Activated naive CD4-positive, alpha-beta T cell treated with anti-CD3 and anti-CD28 coated beads for 36 hours (primary cell): ENCODE results near the gene IGFALS. TPM values are rescaled to one million over a fixed set of nuclear protein-coding genes. Genes with fewer than 3 reads are reported as not detected.
A peak's percentile ranks its signal among the peaks of the same experiment; 100 is the strongest.

Experiments used
- CTCF ChIA-PET: fragments of 350-600 bp; sonication (Branson Sonifier 250); formaldehyde crosslinking; loops from one replicate; lab custom pipeline; 2021; ENCODE audit warnings: antibody characterized with exemption; lab: Charles Lee
- DNase-seq: peaks from one replicate; pipeline ENCODE4 v3.0.0-alpha.2; 2020
- H3K27ac Mint-ChIP-seq: one replicate; pipeline ENCODE4 v1.8.0; 2021; ENCODE audit warnings: mild to moderate bottlenecking, mixed read lengths
- H3K27me3 Mint-ChIP-seq: one replicate; pipeline ENCODE4 v1.8.0; 2021; ENCODE audit warnings: low read depth, mixed read lengths
- H3K36me3 Mint-ChIP-seq: one replicate; pipeline ENCODE4 v1.8.0; 2021; ENCODE audit warnings: low read depth, mixed read lengths
- H3K4me1 Mint-ChIP-seq: one replicate; pipeline ENCODE4 v1.8.0; 2021; ENCODE audit warnings: low read depth, mixed read lengths
- H3K4me3 Mint-ChIP-seq: one replicate; pipeline ENCODE4 v1.8.0; 2021; ENCODE audit warnings: mild to moderate bottlenecking, moderate library complexity, mixed read lengths
- H3K9me3 Mint-ChIP-seq: one replicate; pipeline ENCODE4 v1.8.0; 2021; ENCODE audit warnings: mixed read lengths
- intact Hi-C: fragments of 100-400 bp; cut with micrococcal nuclease; formaldehyde crosslinking; loops from one replicate; pipeline ENCODE4 v1.15.1; 2023
- total RNA-seq, 2 experiments: library from RNA; stranded (reverse); gene quantifications; one replicate each; pipeline ENCODE4 v1.2.3, GENCODE V29; 2021

The IGFALS gene
- total RNA-seq, 2 experiments from 2014 or later: not detected

DNA sequence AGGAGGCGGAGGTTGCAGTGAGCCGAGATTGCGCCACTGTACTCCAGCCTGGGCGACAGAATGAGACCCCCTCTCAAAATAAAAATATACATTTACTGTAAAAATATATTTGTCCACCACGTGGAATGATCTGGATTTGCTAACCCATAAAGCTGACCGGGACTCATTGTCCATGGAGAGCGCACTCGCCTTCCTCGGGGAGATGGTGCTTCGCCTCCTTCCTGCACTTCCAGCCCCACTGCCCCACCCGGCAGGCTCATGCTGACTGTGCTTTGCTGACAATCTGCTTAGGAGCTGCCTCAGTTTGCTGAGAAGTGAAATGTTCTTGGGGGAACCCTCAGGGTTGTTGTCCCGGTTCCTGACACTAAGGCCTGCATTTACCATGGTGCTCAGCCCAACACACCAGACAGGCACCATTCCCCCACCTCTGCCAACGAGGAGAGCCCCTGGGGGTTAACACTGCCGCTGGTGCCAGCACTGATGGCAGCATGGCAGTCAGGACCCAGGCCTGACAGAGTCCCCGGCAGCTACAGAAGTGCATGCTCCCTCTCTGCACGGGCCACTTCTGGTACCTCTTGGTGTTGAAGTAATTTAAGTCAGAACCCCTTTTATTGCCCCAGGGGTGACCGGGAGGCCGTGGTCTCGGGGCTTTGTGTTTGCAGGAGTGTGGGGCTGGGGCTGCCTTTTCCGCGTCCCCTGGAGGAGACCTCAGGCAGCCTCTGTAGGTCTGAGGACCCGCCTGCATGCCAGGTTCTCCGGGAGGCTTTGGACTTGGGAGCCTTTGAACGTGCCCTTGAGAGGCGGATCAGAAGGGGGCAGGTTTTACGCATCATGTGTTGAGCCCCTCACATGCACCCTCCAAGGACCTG lies 8.3 kb downstream of the IGFALS start:
- H3K4me1 Mint-ChIP-seq: peaks cover 28% of the 10 kb centered on the region
- CTCF ChIA-PET: interaction anchor here (1.4 kb wide), 1 partner anchor 80 kb away, joined by 3 read pairs; the partner anchor contains the start of gene MAPK8IP3
- H3K27ac Mint-ChIP-seq: no peak overlapping the region
- no peaks in the 10 kb centered on the region for H3K36me3 Mint-ChIP-seq
- H3K4me3 Mint-ChIP-seq: peak overlapping the region; percentile 54
- H3K9me3 Mint-ChIP-seq: no peaks in the 10 kb centered on the region
- intact Hi-C loops: no loop called here
- no peak for DNase-seq
- H3K27me3 Mint-ChIP-seq: no peaks in the 10 kb centered on the region

DNA sequence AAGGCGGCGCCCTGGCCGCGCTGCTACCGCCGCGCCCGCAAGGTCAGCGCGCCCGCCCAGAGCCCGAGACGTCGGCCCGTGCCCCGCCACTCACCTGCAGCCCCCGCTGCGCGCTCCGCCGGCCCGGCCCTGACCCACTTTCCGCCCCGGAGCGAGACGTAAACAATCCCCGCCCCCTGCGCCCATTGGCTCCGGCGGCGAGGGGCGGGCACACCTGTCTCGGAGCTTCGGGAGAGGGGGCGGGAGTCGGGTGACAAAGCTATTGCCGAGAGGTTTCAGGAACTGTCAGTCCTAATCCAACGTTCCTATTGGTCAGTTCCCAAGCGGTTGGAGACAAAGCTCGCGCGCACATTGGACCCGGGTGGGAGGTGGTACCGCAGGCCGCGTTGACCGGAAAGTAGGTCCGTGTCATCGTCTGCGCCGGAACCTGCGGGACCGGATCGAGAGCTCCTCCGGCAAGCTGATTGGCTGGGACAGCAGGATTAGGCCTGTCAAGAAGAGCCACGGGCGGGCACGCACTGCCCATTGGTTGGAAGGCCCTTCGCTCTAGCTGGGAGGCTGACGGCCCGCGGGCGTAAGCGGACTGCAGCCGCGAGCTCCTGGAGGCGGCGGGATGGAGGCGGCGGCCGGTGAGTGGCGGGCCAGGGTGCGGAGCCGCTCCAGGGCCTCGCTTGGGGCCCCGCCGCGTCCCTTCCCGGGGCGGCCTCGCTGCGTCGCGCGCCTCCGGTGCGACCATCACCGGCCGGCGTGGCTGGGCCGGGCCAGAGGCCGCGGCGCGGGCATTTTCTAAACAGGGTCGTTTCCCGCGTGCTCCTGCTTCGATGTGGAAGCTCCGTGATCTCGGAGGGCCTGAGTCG lies 10.9 kb downstream of the IGFALS start, which contains the start of the genes NUBP2 and SPSB3:
Gene NUBP2 (plus strand): TSS at position 553 of the 857 bp plus-strand sequence. CDS start 61 bp downstream, at position 614.
Gene SPSB3 (minus strand): TSS at position 164 of the 857 bp plus-strand sequence. CDS start 1,088 bp downstream, outside the sequence.
- intact Hi-C loops: loop anchor here (1.0 to 2.0 kb wide), 7 partner anchors 9 to 404 kb away; partner anchors contain the start of genes MAPK8IP3, MRPS34, MSRB1 and TBL3

DNA sequence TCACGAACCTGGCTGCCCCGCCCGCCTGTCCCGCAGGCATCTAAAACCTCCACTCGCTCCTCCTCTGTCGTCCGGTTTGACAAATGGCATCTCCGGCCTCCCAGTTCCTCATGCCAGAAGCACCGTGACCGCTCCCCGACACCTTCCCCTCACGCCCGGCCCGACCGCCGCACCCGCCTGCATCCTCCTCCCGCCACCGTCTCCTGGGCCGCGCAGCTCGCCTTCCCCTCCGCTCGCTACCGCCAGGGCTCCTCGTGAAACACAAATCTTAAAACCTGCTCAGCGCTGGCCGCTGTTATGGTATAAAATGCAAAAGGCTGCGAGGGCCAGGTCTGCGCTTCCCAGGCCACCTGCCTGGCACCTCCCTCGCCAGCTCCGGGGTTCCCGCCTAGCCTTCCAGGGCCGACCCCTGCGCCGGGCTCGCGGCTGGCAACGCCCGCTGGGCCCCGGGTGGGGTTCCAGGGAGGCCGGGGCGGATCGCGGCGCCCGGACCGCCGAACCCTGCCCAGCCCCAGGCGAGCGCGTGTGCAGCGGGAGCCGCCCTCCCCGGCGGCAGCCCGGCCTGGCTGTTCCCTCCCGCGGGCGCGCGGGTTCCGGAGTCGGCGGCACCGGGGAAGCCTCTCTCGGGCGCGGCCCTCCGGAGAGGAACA lies 11.6 kb downstream of the IGFALS start:
- Mint-ChIP-seq H3K36me3 (no peaks in the 10 kb centered on the region), H3K27ac (peak overlapping the region; percentile 63), H3K4me3 (peak overlapping the region; percentile 80), H3K9me3 (no peaks in the 10 kb centered on the region), H3K4me1 (peaks cover 28% of the 10 kb centered on the region), H3K27me3 (no peaks in the 10 kb centered on the region)
- intact Hi-C loops: loop anchor here (1.0 to 2.0 kb wide), 7 partner anchors 9 to 403 kb away; partner anchors contain the start of genes MAPK8IP3, MRPS34, MSRB1 and TBL3
- CTCF ChIA-PET: interaction anchor here (0.9 to 2.0 kb wide), 7 partner anchors 9 to 147 kb away, joined by 3 to 26 read pairs (median 5); partner anchors contain the start of genes EME2, MAPK8IP3 and MRPS34
- DNase-seq: peak; percentile 32

More for the DNA sequence above, 10.9 kb downstream of the IGFALS start, which contains the start of the genes NUBP2 and SPSB3:
- CTCF ChIA-PET: interaction anchor here (0.8 to 2.0 kb wide), 10 partner anchors 10 to 358 kb away, joined by 3 to 26 read pairs (median 5); partner anchors contain the start of genes EME2, MAPK8IP3 and MRPS34
- no peaks in the 10 kb centered on the region for H3K36me3 Mint-ChIP-seq
- no peaks in the 10 kb centered on the region for H3K27me3 Mint-ChIP-seq
- peak; percentile 100 for DNase-seq
- peaks cover 28% of the 10 kb centered on the region for H3K4me1 Mint-ChIP-seq
- H3K27ac Mint-ChIP-seq: peak within 1 kb of the TSS; percentile 73
- no peaks in the 10 kb centered on the region for H3K9me3 Mint-ChIP-seq
- peak within 1 kb of the TSS; percentile 90 for H3K4me3 Mint-ChIP-seq

DNA sequence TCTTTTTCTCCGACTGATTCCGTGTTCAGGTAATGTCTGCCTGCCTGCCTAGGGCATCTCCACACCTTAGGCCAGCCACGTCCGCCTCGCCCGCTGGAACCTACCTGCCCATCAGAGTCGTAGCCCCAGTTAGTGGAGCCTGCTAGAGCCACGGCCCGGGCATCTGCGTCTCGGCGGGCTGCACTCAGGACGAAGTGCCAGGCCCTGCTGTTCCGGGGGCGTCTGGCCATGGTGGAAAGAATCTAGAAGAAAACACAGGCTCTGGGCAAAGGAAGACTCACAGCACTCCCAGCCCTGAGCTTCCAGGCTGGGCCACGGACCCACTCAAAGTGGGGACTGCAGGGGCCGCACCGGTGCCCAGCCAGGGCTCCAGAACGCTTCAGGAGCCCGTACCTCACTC lies 12.3 kb downstream of the IGFALS start:
- H3K4me3 Mint-ChIP-seq: peak overlapping the region; percentile 78
- no peaks in the 10 kb centered on the region for H3K9me3 Mint-ChIP-seq
- H3K27me3 Mint-ChIP-seq: no peaks in the 10 kb centered on the region
- no peak for DNase-seq
- intact Hi-C loops: no loop called here
- H3K36me3 Mint-ChIP-seq: no peaks in the 10 kb centered on the region
- peak overlapping the region; percentile 63 for H3K27ac Mint-ChIP-seq
- peaks cover 28% of the 10 kb centered on the region for H3K4me1 Mint-ChIP-seq
- CTCF ChIA-PET: no interaction called here

DNA sequence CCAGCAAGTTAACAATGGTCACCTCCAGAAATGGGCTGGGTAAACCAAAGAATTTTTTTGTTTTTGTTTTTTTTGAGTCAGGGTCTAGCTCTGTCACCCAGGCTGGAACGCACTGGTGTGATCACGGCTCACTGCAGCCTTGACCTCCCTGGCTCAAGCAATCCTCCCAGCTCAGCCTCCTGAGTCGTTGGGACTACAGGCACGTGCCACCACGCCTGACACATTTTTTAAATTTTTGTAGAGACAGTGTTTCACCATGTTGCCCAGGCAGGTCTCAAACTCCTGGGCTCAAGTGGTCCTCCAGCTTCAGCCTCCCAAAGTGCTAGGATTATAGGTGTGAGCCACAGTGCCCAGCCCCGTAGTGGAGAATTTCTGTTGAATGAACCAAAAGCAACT lies 12.8 kb downstream of the IGFALS start:
- intact Hi-C loops: no loop called here
- Mint-ChIP-seq H3K27ac (no peak overlapping the region), H3K4me3 (no peak overlapping the region), H3K27me3 (no peaks in the 10 kb centered on the region), H3K36me3 (no peaks in the 10 kb centered on the region), H3K4me1 (peaks cover 26% of the 10 kb centered on the region), H3K9me3 (no peaks in the 10 kb centered on the region)
- CTCF ChIA-PET: no interaction called here
- no peak for DNase-seq

DNA sequence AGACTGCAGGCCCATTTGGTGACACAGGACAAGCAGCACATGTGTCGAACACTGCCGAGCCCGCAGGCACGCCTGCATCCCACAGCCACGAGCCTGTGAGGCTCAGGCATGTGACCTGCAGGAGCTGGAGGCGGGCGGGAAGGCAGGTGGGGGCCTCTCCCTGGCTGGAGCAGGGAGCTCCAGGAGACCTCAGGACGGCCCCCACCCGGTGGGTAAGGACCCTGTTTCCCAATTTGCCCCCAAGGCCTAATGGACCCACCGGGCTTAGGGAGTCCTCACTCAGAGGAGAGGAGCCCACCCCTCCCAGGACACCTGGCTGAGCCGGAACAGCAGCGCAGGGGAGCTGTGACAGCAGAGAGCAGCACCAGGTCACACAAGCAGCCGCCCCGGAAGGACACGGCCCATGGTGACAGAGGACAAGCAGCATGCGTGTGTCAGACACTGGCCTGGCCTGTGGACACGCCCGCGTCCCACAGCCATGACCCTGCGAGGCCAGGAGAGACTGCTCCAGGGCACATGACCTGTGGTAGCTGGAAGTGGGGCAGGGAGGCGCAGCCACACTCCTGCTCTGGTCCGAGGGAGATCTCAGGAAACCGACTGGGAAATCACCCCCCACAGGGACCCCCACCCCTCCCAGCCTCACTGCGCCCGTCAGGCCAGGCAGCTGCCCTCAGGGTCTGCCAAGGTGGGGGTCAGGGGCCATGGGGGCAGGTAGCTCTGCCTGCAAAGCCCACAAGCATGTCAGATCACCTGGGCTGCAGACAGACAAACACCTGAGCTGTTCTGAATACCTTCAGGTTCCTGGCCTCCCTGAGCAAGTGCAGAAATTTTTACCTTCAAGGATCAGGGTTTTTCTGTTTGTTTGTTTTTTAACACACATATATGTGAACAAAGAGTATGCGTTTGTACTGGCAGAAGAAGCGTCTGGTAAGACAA lies 13.5 kb downstream of the IGFALS start:
- no peak for DNase-seq
- no peaks in the 10 kb centered on the region for H3K27me3 Mint-ChIP-seq
- peaks cover 21% of the 10 kb centered on the region for H3K4me1 Mint-ChIP-seq
- CTCF ChIA-PET: no interaction called here
- H3K27ac Mint-ChIP-seq: no peak overlapping the region
- no peaks in the 10 kb centered on the region for H3K9me3 Mint-ChIP-seq
- no peak overlapping the region for H3K4me3 Mint-ChIP-seq
- intact Hi-C loops: no loop called here
- H3K36me3 Mint-ChIP-seq: no peaks in the 10 kb centered on the region

DNA sequence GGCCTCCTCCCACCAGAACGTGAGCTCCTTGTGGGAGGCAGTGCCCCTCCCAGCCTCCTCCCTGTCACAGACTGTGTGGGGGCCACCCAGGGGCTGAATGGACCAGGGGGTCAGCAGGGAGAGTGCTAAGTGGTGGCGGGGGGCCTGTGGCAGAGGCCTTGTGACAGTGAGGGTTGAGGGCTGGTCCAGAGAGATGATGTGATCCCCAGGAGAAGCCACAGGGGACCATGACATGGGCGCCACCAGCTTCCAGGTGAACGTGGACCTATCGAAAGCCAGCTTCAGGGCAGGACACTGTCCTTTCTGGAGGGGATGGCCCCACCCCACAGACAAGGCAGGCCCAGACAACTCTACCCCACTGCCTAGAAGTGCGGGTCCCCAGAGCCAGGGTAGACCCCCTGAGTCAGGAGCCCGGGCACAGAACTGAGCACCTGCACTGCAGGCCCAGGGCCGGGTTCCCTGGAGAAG lies 14.2 kb downstream of the IGFALS start:
- H3K27ac Mint-ChIP-seq: no peak overlapping the region
- intact Hi-C loops: no loop called here

DNA sequence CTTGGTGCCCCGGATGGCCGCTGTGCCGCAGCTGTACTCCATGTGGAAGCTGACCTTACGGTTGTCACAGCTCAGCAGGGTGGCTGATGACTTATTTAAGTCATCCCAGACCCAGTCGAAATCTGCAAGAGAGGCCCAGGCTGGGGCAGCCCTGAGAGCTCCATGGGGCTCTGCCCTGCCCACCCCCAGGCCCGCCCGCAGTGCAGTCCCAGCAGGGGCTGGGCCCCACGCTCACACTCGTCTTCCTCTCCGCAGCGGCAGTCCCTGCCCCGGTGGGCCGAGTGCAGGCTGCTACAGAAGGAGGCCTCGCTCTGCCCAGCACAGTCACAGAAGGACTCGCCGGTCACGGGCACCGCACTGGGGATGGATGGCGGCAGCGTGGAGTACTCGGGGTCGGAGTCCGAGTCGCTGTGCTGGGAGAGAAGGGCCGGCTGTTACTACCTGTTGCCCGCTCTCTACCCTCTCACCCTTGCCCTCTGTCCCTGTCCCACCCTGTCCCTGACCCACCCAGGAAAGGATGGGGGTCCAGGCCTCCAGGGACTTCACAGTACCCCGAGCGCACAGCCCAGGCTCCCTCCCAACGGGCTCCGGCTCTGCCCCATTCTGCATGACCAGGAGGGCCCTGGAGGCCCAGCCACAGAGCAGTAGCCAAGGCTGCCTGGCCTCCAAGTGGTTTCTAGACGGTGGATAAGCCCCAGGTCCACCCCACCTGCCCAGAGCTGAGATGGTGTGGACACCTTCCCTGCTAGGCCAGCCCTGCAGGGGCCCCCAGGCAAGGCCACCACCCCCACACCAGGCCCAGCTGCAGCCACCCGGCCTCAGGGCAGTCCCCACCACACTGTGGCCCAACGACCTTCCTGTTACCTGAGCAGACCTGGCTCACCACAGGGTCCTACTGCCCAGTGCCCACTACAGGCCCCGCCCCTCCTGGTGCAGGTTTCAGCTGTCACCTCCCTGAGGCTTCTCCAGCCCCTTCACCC lies 15.0 kb downstream of the IGFALS start:
- CTCF ChIA-PET: no interaction called here
- no peak overlapping the region for H3K27ac Mint-ChIP-seq

More for the DNA sequence above, 14.2 kb downstream of the IGFALS start:
- DNase-seq: no peak
- no peaks in the 10 kb centered on the region for H3K9me3 Mint-ChIP-seq
- no peaks in the 10 kb centered on the region for H3K36me3 Mint-ChIP-seq
- H3K4me3 Mint-ChIP-seq: no peak overlapping the region
- H3K27me3 Mint-ChIP-seq: no peaks in the 10 kb centered on the region
- peaks cover 23% of the 10 kb centered on the region for H3K4me1 Mint-ChIP-seq
- CTCF ChIA-PET: no interaction called here

DNA sequence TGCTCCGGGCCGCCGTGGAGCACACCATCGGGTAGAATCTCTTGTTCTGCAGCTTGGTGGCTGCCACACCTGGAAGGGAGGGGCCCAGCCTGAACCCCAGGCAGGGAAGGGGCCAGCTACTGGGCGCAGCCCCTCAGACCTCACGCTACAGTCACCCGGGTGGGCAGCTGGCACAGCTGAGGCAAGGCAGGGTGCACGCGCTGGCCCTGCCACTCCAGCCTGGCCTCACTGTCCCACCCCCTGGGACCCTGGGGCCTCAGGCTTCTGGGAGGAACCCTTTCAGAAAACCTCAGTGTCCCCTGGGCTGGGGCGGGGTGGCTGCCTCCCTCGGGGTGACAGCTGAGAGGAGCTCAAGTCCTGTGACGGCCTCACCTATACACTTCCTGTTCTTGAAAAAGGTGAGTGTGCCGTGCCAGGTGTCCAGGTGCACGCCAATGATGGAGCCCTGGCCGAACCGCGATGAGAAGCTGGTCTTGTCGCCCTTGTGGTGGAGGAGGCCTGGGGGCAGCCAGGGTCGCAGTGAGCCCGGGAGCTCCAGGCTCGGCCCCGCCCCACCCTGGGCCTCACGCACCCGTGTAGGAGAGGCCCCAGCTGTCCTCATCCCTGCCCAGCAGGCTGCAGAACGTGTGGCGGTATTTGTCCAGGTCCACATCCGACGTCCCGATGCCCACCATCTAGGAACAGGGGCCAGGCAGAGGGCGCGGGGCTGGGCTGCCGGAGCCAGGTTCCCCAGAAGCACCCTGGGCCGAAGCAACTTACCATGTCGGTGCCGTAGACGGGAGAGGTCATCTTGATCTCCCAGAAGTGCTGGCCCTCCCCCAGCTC lies 15.9 kb downstream of the IGFALS start:
- CTCF ChIA-PET: no interaction called here
- Mint-ChIP-seq H3K27me3 (no peaks in the 10 kb centered on the region), H3K27ac (no peak overlapping the region), H3K9me3 (no peaks in the 10 kb centered on the region), H3K36me3 (peaks cover 1% of the 10 kb centered on the region), H3K4me1 (peaks cover 17% of the 10 kb centered on the region), H3K4me3 (no peak overlapping the region)
- DNase-seq: no peak
- intact Hi-C loops: no loop called here

More for the DNA sequence above, 15.0 kb downstream of the IGFALS start:
- Mint-ChIP-seq H3K27me3 (no peaks in the 10 kb centered on the region), H3K4me3 (no peak overlapping the region), H3K4me1 (peaks cover 21% of the 10 kb centered on the region), H3K9me3 (no peaks in the 10 kb centered on the region), H3K36me3 (no peaks in the 10 kb centered on the region)
- intact Hi-C loops: no loop called here
- no peak for DNase-seq
